GM19351 (cell line): ENCODE data around the gene NCAPH2.
"Not testable (repeated sequence)": the region's sequence is repeated elsewhere in the genome, so short reads cannot be mapped to it uniquely, and the experiment has no call there.

Experiments used
- ATAC-seq: cut with Tn5 transposase; IDR thresholded peaks from one replicate; pipeline ENCODE4 v1.9.1; 2021; ENCODE audit warnings: mild to moderate bottlenecking, moderate library complexity; ENCODE audit not compliant: unreplicated experiment

Gene NCAPH2

GRCh38 chr22:50528682-50529415, 20.8 kb downstream of the NCAPH2 start:
- no peak for ATAC-seq

- no peak for ATAC-seq
Observed at GRCh38 chr22:50529416-50529896, 21.4 kb downstream of the NCAPH2 start.

DNA sequence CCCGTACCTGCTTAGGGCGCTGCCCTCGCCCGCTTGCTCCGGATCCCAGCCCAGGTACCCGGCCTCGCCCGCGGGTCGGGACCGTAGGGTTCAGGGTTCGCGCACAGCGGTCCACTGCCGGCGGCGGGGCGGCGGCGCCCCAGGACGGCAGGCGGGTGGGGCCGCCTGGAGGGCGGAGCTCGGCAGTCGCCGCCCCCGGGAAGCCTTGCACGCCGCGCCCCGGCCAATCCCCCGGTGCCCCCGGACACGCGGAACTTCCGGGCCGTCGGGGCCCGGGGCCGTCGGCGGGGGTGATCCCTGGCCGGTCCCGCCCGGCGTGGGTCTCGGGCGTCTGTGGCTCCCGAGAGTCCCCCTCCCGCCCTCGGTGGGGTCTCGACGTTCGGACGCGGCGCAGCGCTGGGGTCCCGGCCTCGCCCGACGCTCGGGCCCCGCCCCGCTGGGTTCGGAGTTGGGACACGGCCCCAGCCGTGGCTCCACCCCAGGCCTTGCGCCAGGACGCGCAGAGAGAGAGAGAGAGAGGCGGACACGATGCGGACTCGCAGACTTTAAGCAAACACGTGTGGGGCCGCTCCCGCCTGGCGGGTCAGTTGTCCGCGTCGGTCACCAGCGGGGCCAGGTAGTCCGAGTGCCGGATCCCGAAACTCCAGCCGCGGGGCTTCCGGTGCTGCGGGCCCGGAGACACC, 22.0 kb downstream of the NCAPH2 start, which contains the start of gene TYMP:
Gene TYMP, minus strand, starts transcription at position 116 of the 683 bp plus-strand sequence. CDS start 303 bp downstream, outside the sequence.
- no peak for ATAC-seq

GRCh38 chr22:50530580-50530876, 22.5 kb downstream of the NCAPH2 start:
- ATAC-seq, result no peak

DNA sequence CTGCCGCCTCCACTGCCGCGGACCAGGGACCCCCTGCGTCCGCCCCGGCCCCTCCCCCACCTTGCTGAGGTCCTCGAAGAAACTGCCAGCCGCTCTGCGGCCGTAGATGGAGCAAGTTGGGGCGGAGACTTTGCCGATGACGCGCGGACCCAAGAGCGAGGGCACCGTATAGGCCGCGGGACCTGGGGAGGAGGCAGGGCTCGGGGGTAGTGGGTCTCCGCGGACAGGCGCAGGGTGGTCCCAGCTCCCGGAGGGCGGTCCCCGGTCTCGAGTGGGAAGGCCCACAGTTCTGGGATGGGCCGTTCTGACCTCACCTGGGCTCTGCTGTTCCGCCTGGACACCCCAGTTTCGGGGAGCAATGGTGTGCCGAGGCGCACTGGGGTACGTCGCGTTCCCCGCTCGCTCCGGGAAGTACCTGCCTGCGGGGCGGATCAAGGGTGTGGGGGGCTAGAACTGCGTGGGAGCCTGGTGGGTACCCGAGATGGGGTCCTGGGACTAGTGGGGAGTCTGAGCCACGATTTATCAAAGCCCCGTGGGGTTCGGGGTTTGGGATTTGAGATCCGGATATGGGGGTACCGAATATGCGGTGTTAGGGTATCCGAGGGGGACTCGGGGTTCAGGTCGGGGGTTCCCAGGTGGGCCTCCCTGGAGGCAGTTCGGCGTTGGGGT, 23.0 kb downstream of the NCAPH2 start:
- no peak for ATAC-seq

GRCh38 chr22:50531546-50531961, 23.5 kb downstream of the NCAPH2 start:
- ATAC-seq, result no peak

DNA sequence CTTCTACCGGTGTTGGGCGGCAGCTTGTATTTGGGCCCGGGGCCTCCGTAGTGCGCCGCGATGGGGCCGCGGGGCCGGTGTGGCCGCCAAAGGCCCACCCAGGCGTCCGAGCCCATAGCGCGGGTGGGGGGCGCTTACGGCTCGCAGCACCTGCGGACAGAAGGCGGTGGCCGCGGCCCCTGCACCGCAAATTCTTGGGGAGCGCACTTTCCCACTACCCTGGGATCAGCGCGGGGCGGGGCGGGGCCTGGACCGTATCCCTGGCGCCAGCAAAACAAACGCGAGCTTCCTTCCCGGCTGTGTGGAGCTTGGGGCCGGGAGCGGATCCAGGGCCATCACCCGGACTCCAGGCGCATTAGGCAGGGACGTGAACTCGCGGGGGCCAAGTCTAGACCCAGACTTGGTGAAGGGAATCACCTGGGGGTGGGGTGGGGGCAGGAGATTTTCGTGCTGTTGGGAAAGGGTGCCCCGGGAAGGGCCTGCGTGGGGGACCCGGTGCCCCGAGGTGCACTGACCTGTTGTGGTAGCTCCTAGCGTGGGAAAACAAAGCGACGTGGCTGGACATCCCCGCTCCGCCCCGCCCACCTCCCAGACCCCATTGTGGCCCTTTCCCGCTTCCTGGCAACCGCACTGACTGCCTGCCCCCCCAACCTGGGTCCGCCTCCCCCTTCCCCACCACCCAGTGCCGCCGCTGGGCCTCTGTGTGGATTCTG, 24.1 kb downstream of the NCAPH2 start:
- no peak for ATAC-seq

DNA sequence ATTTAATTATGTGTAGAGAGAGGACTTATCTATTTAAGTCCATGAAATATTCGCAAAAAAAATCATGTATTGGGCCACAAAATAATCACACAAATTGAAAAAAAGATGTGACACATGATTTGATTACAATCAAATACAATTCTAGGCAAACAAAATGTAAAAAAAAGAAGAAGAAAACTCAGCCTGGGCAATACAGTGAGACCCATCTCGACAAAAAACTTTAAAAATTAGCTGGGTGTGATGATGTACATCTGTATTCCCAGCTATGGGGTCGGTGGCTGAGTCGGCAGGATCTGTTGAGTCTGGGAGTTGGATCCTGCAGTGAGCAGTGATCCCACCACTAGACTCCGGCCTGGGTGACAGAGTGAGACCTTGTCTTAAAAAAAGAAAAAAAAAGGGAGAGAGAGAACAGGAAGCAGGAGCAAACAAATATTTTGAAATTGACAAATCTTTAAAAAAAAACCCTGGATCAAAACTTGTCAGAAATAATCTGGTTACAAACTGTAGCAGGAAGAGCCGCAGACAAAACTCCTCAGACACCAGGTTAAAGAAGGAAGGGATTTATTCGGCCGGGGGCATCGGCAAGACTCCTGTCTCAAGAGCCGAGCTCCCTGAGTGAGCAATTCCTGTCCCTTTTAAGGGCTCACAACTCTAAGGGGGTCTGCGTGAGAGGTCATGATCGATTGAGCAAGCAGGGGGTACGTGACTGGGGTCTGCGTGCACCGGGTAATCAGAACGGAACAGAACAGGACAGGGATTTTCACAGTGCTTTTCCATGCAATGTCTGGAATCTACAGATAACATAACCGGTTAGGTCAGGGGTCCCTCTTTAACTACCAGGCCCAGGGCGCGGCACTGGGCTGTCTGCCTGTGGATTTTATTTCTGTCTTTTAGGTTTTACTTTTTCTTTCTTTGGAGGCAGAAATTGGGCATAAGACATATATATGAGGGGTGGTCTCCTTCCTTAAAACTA, 25.1 kb downstream of the NCAPH2 start:
- ATAC-seq, result no peak

DNA sequence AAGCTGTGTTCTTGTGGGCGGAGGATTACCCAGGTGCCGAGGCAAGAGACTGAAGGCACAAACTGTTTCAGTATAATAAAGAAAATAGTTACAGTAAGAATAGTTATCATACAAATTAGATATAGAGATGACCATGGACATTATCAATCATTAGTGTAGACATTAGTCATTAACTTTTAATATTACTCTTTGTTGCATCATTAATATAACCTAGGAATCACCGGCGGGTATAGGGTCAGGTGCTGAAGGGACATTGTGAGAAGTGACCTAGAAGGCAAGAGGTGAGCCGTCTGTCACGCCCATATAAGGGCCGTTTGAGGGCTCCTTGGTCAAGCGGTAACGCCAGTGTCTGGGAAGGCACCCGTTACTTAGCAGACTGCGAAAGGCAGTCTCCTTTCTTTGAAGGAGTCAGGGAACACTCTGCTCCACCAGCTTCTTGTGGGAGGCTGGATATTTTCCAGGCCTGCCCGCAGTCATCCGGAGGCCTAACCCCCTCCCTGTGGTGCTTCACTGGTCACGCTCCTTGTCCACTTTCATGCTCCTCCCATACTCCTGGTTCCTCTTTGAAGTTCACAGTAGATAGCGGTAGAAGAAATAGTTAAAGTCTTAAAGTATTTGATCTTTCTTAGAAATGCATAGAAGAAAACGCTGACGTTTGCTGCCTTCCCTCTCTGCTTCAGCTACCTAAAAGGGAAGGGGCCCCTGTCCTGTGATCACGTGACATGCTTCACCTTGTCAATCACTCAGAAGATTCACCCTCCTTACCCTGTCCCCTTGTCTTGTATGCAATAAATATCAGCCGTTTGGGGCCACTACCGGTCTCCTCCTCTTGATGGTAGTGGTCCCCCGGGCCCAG, 26.1 kb downstream of the NCAPH2 start:
- ATAC-seq, result not testable (repeated sequence)

GRCh38 chr22:50535113-50535512, 27.1 kb downstream of the NCAPH2 start:
- ATAC-seq, result no peak

DNA sequence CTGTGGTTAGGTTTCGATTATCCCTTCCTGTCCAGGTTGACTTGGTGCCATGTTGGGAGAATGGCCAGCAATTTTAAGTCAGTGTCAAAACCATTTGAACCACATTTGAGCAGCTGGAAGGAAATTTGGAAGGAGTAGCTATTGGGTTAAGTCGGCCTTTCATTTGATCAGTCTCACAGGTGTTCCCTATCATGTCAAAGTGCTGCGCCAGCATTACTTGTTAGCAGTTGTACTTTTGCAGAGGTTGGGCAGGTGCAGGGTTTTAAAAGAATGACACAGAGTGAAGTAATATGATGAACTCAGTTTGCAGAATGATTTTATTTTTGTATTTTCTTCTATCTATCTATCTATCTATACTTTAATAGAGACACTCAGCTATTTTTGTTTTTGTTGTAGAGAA, 28.2 kb downstream of the NCAPH2 start:
- no peak for ATAC-seq

- ATAC-seq, result no peak
Observed at GRCh38 chr22:50537765-50538164, 29.7 kb downstream of the NCAPH2 start.

DNA sequence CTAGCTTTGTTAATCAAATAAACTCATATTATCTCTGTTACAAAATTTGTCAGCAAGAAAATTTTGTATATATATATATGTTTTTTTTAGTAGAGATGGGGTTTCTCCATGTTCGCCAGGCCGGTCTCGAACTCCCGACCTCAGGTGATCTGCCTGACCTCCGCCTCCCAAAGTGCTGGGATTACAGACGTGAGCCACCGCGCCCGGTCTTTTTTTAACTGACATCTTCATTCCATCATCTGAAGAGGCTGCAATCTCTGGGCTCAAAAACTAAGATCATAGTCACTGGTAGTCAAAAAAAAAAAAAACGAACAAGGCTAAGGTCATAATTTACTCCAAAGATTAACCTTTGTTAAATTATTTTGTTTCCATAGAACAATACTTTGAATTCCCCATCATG, 32.4 kb downstream of the NCAPH2 start:
- ATAC-seq, result no peak

GRCh38 chr22:50541667-50542026, 33.6 kb downstream of the NCAPH2 start:
- not testable (repeated sequence) for ATAC-seq

GRCh38 chr22:50542416-50542927, 34.4 kb downstream of the NCAPH2 start:
- no peak for ATAC-seq

GRCh38 chr22:50544078-50544745, 36.2 kb downstream of the NCAPH2 start:
- ATAC-seq, result no peak

- ATAC-seq, result no peak
Observed at GRCh38 chr22:50544746-50545253, 36.8 kb downstream of the NCAPH2 start.
